CD8-positive, alpha-beta memory T cell (primary cell): Measurements from ENCODE around the gene TM4SF4. TPM values are rescaled to one million over a fixed set of nuclear protein-coding genes. Genes with fewer than 3 reads are reported as not detected.

ENCODE experiments used
- polyA plus RNA-seq: library from polyadenylated mRNA; unstranded; fragments of 300-500 nt; fragmentation: Illumina TruSeq; gene quantifications from one replicate; pipeline ENCODE4 v1.2.3, GENCODE V29; 2021
- total RNA-seq, 2 experiments: library from RNA; stranded (reverse); gene quantifications; one replicate each; pipeline ENCODE4 v1.2.3, GENCODE V29; 2021

The TM4SF4 gene
- total and polyA plus RNA-seq, 3 experiments from 2014 or later = not detected

Other genes starting within 250 kb of the TM4SF4 start
- not detected for gene TM4SF18, start 141.1 kb upstream of the TM4SF4 start, total RNA-seq
- gene TM4SF18, start 141.1 kb upstream of the TM4SF4 start, polyA plus RNA-seq = not detected
- gene TM4SF1, start 97.0 kb upstream of the TM4SF4 start, total RNA-seq = under 1 TPM; 0.18 to 0.27 TPM
- not detected for gene TM4SF1, start 97.0 kb upstream of the TM4SF4 start, polyA plus RNA-seq
- gene WWTR1, start 183.3 kb downstream of the TM4SF4 start, total RNA-seq = 1 to 10 TPM in 1 of 2 experiments, under 1 TPM in 1; 0.98 to 1.9 TPM
- 0.60 TPM for gene WWTR1, start 183.3 kb downstream of the TM4SF4 start, polyA plus RNA-seq